Brain microvascular endothelial cell (primary cell): Measurements from ENCODE around the gene LATS2.

ENCODE experiments used
- DNase-seq: peaks from one replicate; pipeline ENCODE4 v3.0.0-alpha.2; 2020
- H3K27ac ChIP-seq: fragments of 250-450 bp; sonication (Bioruptor Pico); 2 replicates; pipeline ENCODE4 v1.5.1; 2020; ENCODE audit warnings: mild to moderate bottlenecking, moderate library complexity
- H3K27me3 ChIP-seq: fragments of 250-450 bp; sonication (Bioruptor Pico); replicated peaks from 2 replicates; pipeline ENCODE4 v1.5.1; 2020; ENCODE audit warnings: mild to moderate bottlenecking
- H3K36me3 ChIP-seq: fragments of 250-450 bp; sonication (Bioruptor Pico); replicated peaks from 2 replicates; pipeline ENCODE4 v1.5.1; 2020; ENCODE audit warnings: mild to moderate bottlenecking
- H3K4me3 ChIP-seq: 2 replicates; pipeline ENCODE4 v1.5.1; 2011; ENCODE audit warnings: low read depth, mild to moderate bottlenecking, control low read depth, low read length, moderate library complexity
- CTCF ChIP-seq: IDR thresholded peaks from 2 replicates; pipeline ENCODE4 v1.5.1; 2011; ENCODE audit warnings: low read depth, mild to moderate bottlenecking, moderate library complexity, low read length, control low read depth, inconsistent platforms; ENCODE audit errors: missing control alignments
- in situ Hi-C: cut with HindIII; loops from 2 replicates; pipeline ENCODE4 v1.10.0; 2017; ENCODE audit warnings: low sequenced_read_pairs, low pct_ligation_motif_present

Gene LATS2

GRCh38 chr13:21025539-21025938 is 35.8 kb downstream of the LATS2 start:
- Histone ChIP-seq H3K27ac (no peak overlapping the region), H3K36me3 (peaks cover 3% of the 10 kb centered on the region), H3K4me3 (no peak overlapping the region), H3K27me3 (no peaks in the 10 kb centered on the region)
- no peak for TF ChIP-seq CTCF
- in situ Hi-C loops = no loop called here
- DNase-seq = no peak

- H3K36me3 ChIP-seq = peaks cover 3% of the 10 kb centered on the region
- no peak for DNase-seq
- H3K27me3 ChIP-seq = no peaks in the 10 kb centered on the region
- H3K4me3 ChIP-seq = no peak overlapping the region
- in situ Hi-C loops = no loop called here
- TF ChIP-seq CTCF = no peak
- H3K27ac ChIP-seq = no peak overlapping the region
These were observed 39.1 kb downstream of the LATS2 start for GRCh38 chr13:21022056-21022979.

GRCh38 chr13:21020581-21020980 is 40.8 kb downstream of the LATS2 start:
- in situ Hi-C loops = no loop called here
- no peak overlapping the region for H3K4me3 ChIP-seq
- DNase-seq = no peak
- no peaks in the 10 kb centered on the region for H3K27me3 ChIP-seq
- peaks cover 3% of the 10 kb centered on the region for H3K36me3 ChIP-seq
- no peak overlapping the region for H3K27ac ChIP-seq
- no peak for TF ChIP-seq CTCF

GRCh38 chr13:21020176-21020575 is 41.2 kb downstream of the LATS2 start:
- Histone ChIP-seq H3K4me3 (no peak overlapping the region), H3K27me3 (no peaks in the 10 kb centered on the region), H3K36me3 (peaks cover 3% of the 10 kb centered on the region), H3K27ac (no peak overlapping the region)
- DNase-seq = no peak
- TF ChIP-seq CTCF = no peak
- in situ Hi-C loops = no loop called here

- peaks cover 3% of the 10 kb centered on the region for H3K36me3 ChIP-seq
- no peak overlapping the region for H3K4me3 ChIP-seq
- no peak for TF ChIP-seq CTCF
- in situ Hi-C loops = no loop called here
- H3K27me3 ChIP-seq = no peaks in the 10 kb centered on the region
- no peak for DNase-seq
- no peak overlapping the region for H3K27ac ChIP-seq
These were observed 43.2 kb downstream of the LATS2 start for GRCh38 chr13:21018220-21018619.
